Transverse colon (tissue), 4 donors: ENCODE data around the gene PRDM11.

Source experiments
- CTCF ChIP-seq, 5 experiments: fragments of 200-600 bp in 3 of 5; fragments of 450-650 bp in 2 of 5; sonication (generic) in 3 of 5; IDR thresholded peaks; 1 replicate in 2 of 5; 2 replicates in 3 of 5; pipeline ENCODE4 v1.5.1; 2016 to 2017; ENCODE audit warnings: antibody characterized with exemption in 5 of 5, inconsistent platforms in 3 of 5, mild to moderate bottlenecking in 2 of 5, moderate library complexity in 1 of 5
- EP300 ChIP-seq: sonication (generic); formaldehyde crosslinking; IDR thresholded peaks from one replicate; pipeline ENCODE4 v1.6.1; 2017; ENCODE audit warnings: antibody characterized with exemption, low read depth
- POLR2A ChIP-seq: fragments of 450-650 bp; IDR thresholded peaks from one replicate; pipeline ENCODE4 v1.6.1; 2016; ENCODE audit warnings: antibody characterized with exemption, mild to moderate bottlenecking, moderate library complexity
- POLR2AphosphoS5 ChIP-seq, 3 donors: sonication (generic); formaldehyde crosslinking; IDR thresholded peaks; one replicate each; pipeline ENCODE4 v1.6.1; 2016; ENCODE audit warnings: antibody characterized with exemption in 3 of 3

- TF ChIP-seq CTCF (IDR thresholded peaks at IDR 0.05): no peak
- TF ChIP-seq POLR2AphosphoS5 (IDR thresholded peaks at IDR 0.05): no peak
- no peak for TF ChIP-seq POLR2A
- TF ChIP-seq EP300: no peak
Observed at GRCh38 chr11:45280449-45280848, 134.0 kb downstream of the PRDM11 start.
